A549 (cell line): ENCODE measurements around the gene NTMT2. TPM values are rescaled to one million over a fixed set of nuclear protein-coding genes. Genes with fewer than 3 reads are reported as not detected.
"Not testable (repeated sequence)": the region's sequence is repeated elsewhere in the genome, so short reads cannot be mapped to it uniquely, and the experiment has no call there.

Experiments used
- ATAC-seq, 2 experiments: fragments of 200-7000 bp in 1 of 2; fragments of >200 bp in 1 of 2; cut with Nextera tagmentation in 1 of 2; cut with Tn5 transposase in 1 of 2; 3 replicates each; pipeline versions ENCODE4 v1.8.0 to v1.9.1; 2018 to 2020; ENCODE audit warnings: mild to moderate bottlenecking in 1 of 2, moderate library complexity in 1 of 2
- CTCF ChIA-PET: fragments of 300-600 bp; sonication (Branson Sonifier 250); formaldehyde crosslinking; extraction: SDS; loops from one replicate; lab custom pipeline; 2021; ENCODE audit warnings: antibody characterized with exemption, inconsistent platforms; lab: Yijun Ruan, JAX
- POLR2A ChIA-PET: fragments of 350-600 bp; formaldehyde crosslinking; extraction: SDS; loops from one replicate; lab custom pipeline; 2021; ENCODE audit warnings: antibody characterized with exemption, inconsistent platforms; lab: Yijun Ruan, JAX
- DNase-seq, 2 experiments: peaks; one replicate each; pipeline versions ENCODE4 v3.0.0 to v3.0.0-alpha.2; 2011 to 2016; ENCODE audit warnings: low read depth in 1 of 2, low spot score in 1 of 2
- FAIRE-seq: peaks from 2 replicates; lab custom pipeline; 2011; peaks lifted over from hg19 to GRCh38; lab: Jason Lieb, UNC
- H3K27ac ChIP-seq, 2 experiments: fragments of >200 bp; sonication (Bioruptor Twin); formaldehyde crosslinking; 3 replicates each; pipeline ENCODE4 v1.5.1; 2016 to 2017
- H3K4me1 ChIP-seq: fragments of >200 bp; sonication (Bioruptor Twin); formaldehyde crosslinking; 3 replicates; pipeline ENCODE4 v1.6.1; 2016
- H3K4me2 ChIP-seq: fragments of >200 bp; sonication (Bioruptor Twin); formaldehyde crosslinking; 3 replicates; pipeline ENCODE4 v1.6.1; 2016
- H3K4me3 ChIP-seq: fragments of >200 bp; sonication (Bioruptor Twin); formaldehyde crosslinking; 3 replicates; pipeline ENCODE4 v1.5.1; 2016
- H3K9me3 ChIP-seq: fragments of >200 bp; sonication (Bioruptor Twin); formaldehyde crosslinking; 3 replicates; pipeline ENCODE4 v1.6.1; 2016
- BHLHE40 ChIP-seq: IDR thresholded peaks from 2 replicates; pipeline ENCODE4 v1.6.1; 2012; ENCODE audit warnings: low read depth, low read length, inconsistent platforms
- CHD2 ChIP-seq: fragments of 150-350 bp; IDR thresholded peaks from 2 replicates; pipeline ENCODE4 v1.6.1; 2014; ENCODE audit warnings: low read length; ENCODE audit not compliant: partially characterized antibody
- E2F6 ChIP-seq: IDR thresholded peaks from 2 replicates; pipeline ENCODE4 v1.6.1; 2012; ENCODE audit warnings: low read depth, borderline replicate concordance
- EHF ChIP-seq: fragments of 250-450 bp; sonication (Bioruptor Pico); IDR thresholded peaks from 2 replicates; pipeline ENCODE4 v1.5.0; 2020; ENCODE audit warnings: mild to moderate bottlenecking
- EHMT2 ChIP-seq: fragments of 200-600 bp; sonication (generic); IDR thresholded peaks from 2 replicates; pipeline ENCODE4 v1.6.1; 2016; ENCODE audit warnings: antibody characterized with exemption, low read depth, mild to moderate bottlenecking, moderate library complexity
- EP300 ChIP-seq, 2 experiments: fragments of >200 bp; sonication (Bioruptor Twin); formaldehyde crosslinking; IDR thresholded peaks; 2 replicates in 1 of 2; 3 replicates in 1 of 2; pipeline ENCODE4 v1.6.1; 2016 to 2017
- ESRRA ChIP-seq: fragments of 150-350 bp; IDR thresholded peaks from 2 replicates; pipeline ENCODE4 v1.6.1; 2014; ENCODE audit warnings: mild to moderate bottlenecking, low read length, borderline replicate concordance
- HEYL ChIP-seq: fragments of 250-450 bp; sonication (Bioruptor Pico); IDR thresholded peaks from 2 replicates; pipeline ENCODE4 v1.8.0; 2021; ENCODE audit warnings: mild to moderate bottlenecking, moderate library complexity
- HMGXB4 ChIP-seq: fragments of 250-450 bp; sonication (Bioruptor Pico); IDR thresholded peaks from 2 replicates; pipeline ENCODE4 v1.5.0; 2021; ENCODE audit warnings: mild to moderate bottlenecking, moderate library complexity, borderline replicate concordance
- HOXA7 ChIP-seq: fragments of 250-450 bp; sonication (Bioruptor Pico); IDR thresholded peaks from 2 replicates; pipeline ENCODE4 v1.5.0; 2020; ENCODE audit warnings: mild to moderate bottlenecking, moderate library complexity
- HOXB5 ChIP-seq: fragments of 250-450 bp; sonication (Bioruptor Pico); IDR thresholded peaks from 2 replicates; pipeline ENCODE4 v1.5.0; 2020; ENCODE audit warnings: mild to moderate bottlenecking, moderate library complexity
- MAX ChIP-seq: IDR thresholded peaks from 2 replicates; pipeline ENCODE4 v1.6.1; 2012
- POLR2A ChIP-seq: IDR thresholded peaks from 2 replicates; pipeline ENCODE4 v1.6.1; 2012; ENCODE audit warnings: mild to moderate bottlenecking, low read length
- POLR2AphosphoS2 ChIP-seq: conservative IDR thresholded peaks from 2 replicates; pipeline ENCODE4 v1.6.1; 2012; ENCODE audit warnings: low read length, improper control_type of control experiment, inconsistent platforms
- RARB ChIP-seq: fragments of 250-450 bp; sonication (Bioruptor Pico); IDR thresholded peaks from 2 replicates; pipeline ENCODE4 v1.8.0; 2021; ENCODE audit warnings: mild to moderate bottlenecking, moderate library complexity
- RNF2 ChIP-seq: fragments of 200-600 bp; sonication (generic); IDR thresholded peaks from 2 replicates; pipeline ENCODE4 v1.6.1; 2016; ENCODE audit warnings: low read depth, mild to moderate bottlenecking, antibody characterized with exemption, moderate library complexity, borderline replicate concordance
- TFCP2L1 ChIP-seq: fragments of 250-450 bp; sonication (Bioruptor Pico); IDR thresholded peaks from 2 replicates; pipeline ENCODE4 v1.5.0; 2021; ENCODE audit warnings: mild to moderate bottlenecking
- TP53 ChIP-seq: fragments of 250-450 bp; sonication (Bioruptor Pico); IDR thresholded peaks from 2 replicates; pipeline ENCODE4 v1.5.0; 2021; ENCODE audit warnings: mild to moderate bottlenecking, moderate library complexity
- USF2 ChIP-seq: fragments of 450-650 bp; IDR thresholded peaks from 2 replicates; pipeline ENCODE4 v1.6.1; 2014; ENCODE audit warnings: antibody characterized with exemption
- ZC3H11A ChIP-seq: fragments of 450-650 bp; IDR thresholded peaks from 2 replicates; pipeline ENCODE4 v1.6.1; 2014; ENCODE audit warnings: antibody characterized with exemption, mild to moderate bottlenecking
- ZFP36 ChIP-seq: fragments of 450-650 bp; IDR thresholded peaks from 2 replicates; pipeline ENCODE4 v1.6.1; 2014; ENCODE audit warnings: borderline replicate concordance; ENCODE audit not compliant: partially characterized antibody
- WGBS: methylation state at CpG from one replicate; pipeline ENCODE4 v1.1.6; 2017; ENCODE audit errors: missing lambda C conversion rate; 5-methylcytosine and 5-hydroxymethylcytosine counted together
- polyA plus RNA-seq, 4 experiments: library from polyadenylated mRNA; depleted of rRNA in 3 of 4; stranded (reverse); fragments of >200 nt; fragmentation: RNase III in 1 of 4; extraction: RNeasy Plus Mini Kit Qiagen cat#74134 plus additional on column Dnase treatment in 1 of 4; gene quantifications; 2 replicates in 3 of 4; 3 replicates in 1 of 4; pipeline ENCODE4 v1.2.3, GENCODE V29; 2011 to 2017

NTMT2 gene
- polyA plus RNA-seq, 2 of the 4 experiments (the other 2 are of a cell fraction), result not detected

- CTCF ChIA-PET, result no interaction called here
- ATAC-seq (no peak), DNase-seq (no peak), FAIRE-seq (no peak)
- Histone ChIP-seq H3K27ac (no peak overlapping the region), H3K4me3 (no peak overlapping the region), H3K4me2 (no peak overlapping the region), H3K4me1 (no peaks in the 10 kb centered on the region), H3K9me3 (no peaks in the 10 kb centered on the region)
- no peak for TF ChIP-seq HMGXB4 (CRISPR knock-in tag)
- TF ChIP-seq ZC3H11A, result no peak
- TF ChIP-seq RNF2, result no peak
- TF ChIP-seq BHLHE40, result no peak
- no peak for TF ChIP-seq POLR2A
- TF ChIP-seq TP53 (CRISPR knock-in tag), result no peak
- TF ChIP-seq HEYL (CRISPR knock-in tag), result no peak
- TF ChIP-seq ZFP36, result no peak
- no peak for TF ChIP-seq TFCP2L1 (CRISPR knock-in tag)
- TF ChIP-seq EP300 (IDR thresholded peaks at IDR 0.05), result no peak
- no peak for TF ChIP-seq USF2
- TF ChIP-seq E2F6, result no peak
- TF ChIP-seq MAX, result no peak
- no peak for TF ChIP-seq POLR2AphosphoS2
- TF ChIP-seq ESRRA, result no peak
- TF ChIP-seq RARB, result no peak
- no peak for TF ChIP-seq CHD2
- no peak for TF ChIP-seq EHMT2
- POLR2A ChIA-PET, result no interaction called here
- WGBS, result 6% methylated on average over 4 of the region's 4 CpGs
These were observed 48.9 kb upstream of the NTMT2 start for GRCh38 chr1:170096806-170097340.

- H3K27ac ChIP-seq, result no peak overlapping the region
- no peak overlapping the region for H3K4me2 ChIP-seq
- no peaks in the 10 kb centered on the region for H3K4me1 ChIP-seq
- ATAC-seq (no peak), DNase-seq (no peak), FAIRE-seq (no peak)
- no peak overlapping the region for H3K4me3 ChIP-seq
- CTCF ChIA-PET, result no interaction called here
- POLR2A ChIA-PET, result no interaction called here
- no peaks in the 10 kb centered on the region for H3K9me3 ChIP-seq
- 4% methylated on average over 4 of the region's 4 CpGs for WGBS
- TF ChIP-seq ZFP36, result no peak
- no peak for TF ChIP-seq EHF (CRISPR knock-in tag)
- no peak for TF ChIP-seq HOXA7 (CRISPR knock-in tag)
- TF ChIP-seq HOXB5 (CRISPR knock-in tag), result no peak
These were observed 48.3 kb upstream of the NTMT2 start for GRCh38 chr1:170097449-170097948.

- FAIRE-seq, H3K27ac ChIP-seq, POLR2A ChIA-PET, H3K4me1 ChIP-seq, H3K4me3 ChIP-seq, DNase-seq, H3K9me3 ChIP-seq, H3K4me2 ChIP-seq, ATAC-seq: not testable (repeated sequence)
- WGBS, result 36% methylated on average over 7 of the region's 8 CpGs
- CTCF ChIA-PET, result interaction anchor here (0.6 kb wide), 1 partner anchor 43 kb away, joined by 3 read pairs; no protein-coding TSS in a partner anchor
These were observed 32.6 kb upstream of the NTMT2 start for GRCh38 chr1:170113140-170113539.
